HepG2 (cell line): Measurements from ENCODE around the gene LRRC43. TPM values are rescaled to one million over a fixed set of nuclear protein-coding genes. Genes with fewer than 3 reads are reported as not detected.

ENCODE experiments used
- ATAC-seq: fragments of 200-7000 bp; cut with Tn5 transposase; 3 replicates; pipeline ENCODE4 v1.9.1; 2020; ENCODE audit warnings: mild to moderate bottlenecking, moderate library complexity
- BruUV-seq: library from RNA; stranded (reverse); fragments of 400-500 nt; replicated peaks from 2 replicates; lab custom pipeline; 2021; lab: Mats Ljungman, UMichigan
- CTCF ChIA-PET: fragments of 300-600 bp; formaldehyde crosslinking; extraction: SDS; loops from one replicate; lab custom pipeline; 2021; ENCODE audit warnings: low total read pairs, inconsistent platforms, low intra/inter-chr PET ratio; lab: Yijun Ruan, JAX
- POLR2A ChIA-PET: fragments of 350-600 bp; sonication (Branson Sonifier 250); formaldehyde crosslinking; loops from one replicate; lab custom pipeline; 2020; ENCODE audit warnings: antibody characterized with exemption, inconsistent platforms; lab: Yijun Ruan, JAX
- DNase-seq: peaks from one replicate; pipeline ENCODE4 v3.0.0-alpha.2; 2015; ENCODE audit warnings: low spot score
- FAIRE-seq: peaks from 3 replicates; lab custom pipeline; 2011; peaks lifted over from hg19 to GRCh38; lab: Jason Lieb, UNC
- H2AFZ ChIP-seq: one replicate; pipeline ENCODE4 v1.6.1; 2011; ENCODE audit warnings: low read length, inconsistent platforms
- H3K27ac ChIP-seq: fragments of 300-600 bp; 3 replicates; pipeline ENCODE4 v1.8.0; 2011; ENCODE audit warnings: mixed run types, mild to moderate bottlenecking, mixed read lengths, low read length, inconsistent platforms; ENCODE audit not compliant: insufficient read depth; ENCODE audit errors: extremely low read length
- H3K27me3 ChIP-seq, 2 experiments: fragments of 200-600 bp in 1 of 2; 2 replicates in 1 of 2; 3 replicates in 1 of 2; pipeline versions ENCODE4 v1.6.0 to v1.8.0; 2011; ENCODE audit warnings: low read length in 2 of 2, mild to moderate bottlenecking in 2 of 2, moderate library complexity in 2 of 2, inconsistent platforms in 1 of 2; ENCODE audit not compliant: insufficient read depth in 2 of 2, control insufficient read depth in 1 of 2
- H3K36me3 ChIP-seq, 2 experiments: fragments of 200-600 bp in 1 of 2; replicated peaks in 1 of 2; 2 replicates in 1 of 2; 3 replicates in 1 of 2; pipeline versions ENCODE4 v1.5.1 to v1.8.0; 2011; ENCODE audit warnings: low read length in 2 of 2, inconsistent platforms in 1 of 2; ENCODE audit not compliant: insufficient read depth in 2 of 2, control insufficient read depth in 1 of 2
- H3K4me1 ChIP-seq: 2 replicates; pipeline ENCODE4 v1.5.1; 2012; ENCODE audit warnings: low read length, inconsistent platforms; ENCODE audit not compliant: insufficient read depth
- H3K4me2 ChIP-seq: 2 replicates; pipeline ENCODE4 v1.6.0; 2011; ENCODE audit warnings: low read depth, low read length, inconsistent platforms
- H3K4me3 ChIP-seq, 3 experiments: fragments of 200-600 bp in 1 of 3; sonication (generic), shearing (Covaris generic) in 1 of 3; replicated peaks in 1 of 3; 2 replicates each; pipeline ENCODE4 v1.5.1; 2011 to 2016; ENCODE audit warnings: low read length in 3 of 3, inconsistent platforms in 2 of 3, low read depth in 2 of 3, mild to moderate bottlenecking in 2 of 3, control low read depth in 1 of 3, mixed read lengths in 1 of 3; ENCODE audit not compliant: insufficient read depth in 1 of 3
- H3K79me2 ChIP-seq: one replicate; pipeline ENCODE4 v1.6.1; 2011; ENCODE audit warnings: low read length, inconsistent platforms; ENCODE audit not compliant: insufficient read depth
- H3K9ac ChIP-seq: 2 replicates; pipeline ENCODE4 v1.6.0; 2011; ENCODE audit warnings: mild to moderate bottlenecking, low read depth, low read length, inconsistent platforms; ENCODE audit not compliant: insufficient read depth
- H3K9me3 ChIP-seq: 2 replicates; pipeline ENCODE4 v1.5.1; 2012; ENCODE audit warnings: mild to moderate bottlenecking, low read length
- H4K20me1 ChIP-seq: 2 replicates; pipeline ENCODE4 v1.6.0; 2011; ENCODE audit warnings: inconsistent platforms, mild to moderate bottlenecking, low read length, moderate library complexity; ENCODE audit not compliant: insufficient read depth
- AGO2 ChIP-seq: fragments of 200-400 bp; formaldehyde crosslinking; optimal IDR thresholded peaks from 2 replicates; pipeline ENCODE3; 2017; ENCODE audit warnings: mild to moderate bottlenecking, low read depth, low read length, moderate library complexity
- FOSL1 ChIP-seq: sonication (generic); formaldehyde crosslinking; IDR thresholded peaks from 2 replicates; pipeline ENCODE4 v1.9.0; 2021; ENCODE audit warnings: missing genetic modification reagents, borderline replicate concordance
- MAFK ChIP-seq, 2 experiments: IDR thresholded peaks in 1 of 2; conservative IDR thresholded peaks in 1 of 2; 2 replicates each; pipeline ENCODE4 v1.6.1; 2011; ENCODE audit warnings: improper control_type of control experiment in 2 of 2, low read length in 2 of 2
- TAF15 ChIP-seq: fragments of 200-400 bp; formaldehyde crosslinking; IDR thresholded peaks from one replicate; pipeline ENCODE4 v1.6.1; 2018; ENCODE audit warnings: mild to moderate bottlenecking, low read depth, low read length; ENCODE audit not compliant: poor library complexity, severe bottlenecking
- ZNF790 ChIP-seq: sonication (generic); formaldehyde crosslinking; IDR thresholded peaks from 2 replicates; pipeline ENCODE4 v1.8.0; 2022; ENCODE audit warnings: missing genetic modification reagents, mild to moderate bottlenecking, borderline replicate concordance
- WGBS: methylation state at CpG from one replicate; pipeline ENCODE4 v1.1.6; 2017; ENCODE audit warnings: low lambda C conversion rate; 5-methylcytosine and 5-hydroxymethylcytosine counted together
- in situ Hi-C: cut with HindIII; loops from 2 replicates; pipeline ENCODE4 v1.10.0; 2017; ENCODE audit warnings: low pct_unique_long_range_greater_than_20kb; ENCODE audit not compliant: extremely low pct_ligation_motif_present
- intact Hi-C: fragments of 100-400 bp; cut with micrococcal nuclease; formaldehyde crosslinking; loops from one replicate; pipeline ENCODE4 v1.10.0; 2022; ENCODE audit not compliant: unreplicated experiment
- polyA plus RNA-seq, 8 experiments: library from polyadenylated mRNA; depleted of rRNA in 3 of 8; stranded (reverse) in 7 of 8; unstranded in 1 of 8; fragments of >200 nt; fragmentation: Illumina TruSeq in 4 of 8; extraction: Trizol in 4 of 8; gene quantifications; 2 replicates each; pipeline versions ENCODE4 v1.2.1 to v1.2.3, GENCODE V29; 2011 to 2016; ENCODE audit warnings: low read depth in 4 of 8, missing spikeins in 1 of 8, mixed read lengths in 1 of 8; ENCODE audit not compliant: insufficient read depth in 1 of 8
- total RNA-seq, 5 experiments: library from RNA; depleted of rRNA; stranded (reverse); fragments of >200 nt; fragmentation: Illumina TruSeq; extraction: Trizol; gene quantifications; 2 replicates each; pipeline ENCODE4 v1.2.3, GENCODE V29; 2016; ENCODE audit warnings: low read depth in 1 of 5
- TF ChIP-seq, protein P1 (sequence below): IDR thresholded peaks from 2 replicates; pipeline ENCODE4 v1.6.1; 2016; ENCODE audit warnings: missing compliant biosample characterization, missing genetic modification reagents, borderline replicate concordance

Gene LRRC43
- total and polyA plus RNA-seq, 2 of the 13 experiments (the other 11 are each of a cell fraction or from before 2014, with no cell fraction given), result not detected

DNA sequence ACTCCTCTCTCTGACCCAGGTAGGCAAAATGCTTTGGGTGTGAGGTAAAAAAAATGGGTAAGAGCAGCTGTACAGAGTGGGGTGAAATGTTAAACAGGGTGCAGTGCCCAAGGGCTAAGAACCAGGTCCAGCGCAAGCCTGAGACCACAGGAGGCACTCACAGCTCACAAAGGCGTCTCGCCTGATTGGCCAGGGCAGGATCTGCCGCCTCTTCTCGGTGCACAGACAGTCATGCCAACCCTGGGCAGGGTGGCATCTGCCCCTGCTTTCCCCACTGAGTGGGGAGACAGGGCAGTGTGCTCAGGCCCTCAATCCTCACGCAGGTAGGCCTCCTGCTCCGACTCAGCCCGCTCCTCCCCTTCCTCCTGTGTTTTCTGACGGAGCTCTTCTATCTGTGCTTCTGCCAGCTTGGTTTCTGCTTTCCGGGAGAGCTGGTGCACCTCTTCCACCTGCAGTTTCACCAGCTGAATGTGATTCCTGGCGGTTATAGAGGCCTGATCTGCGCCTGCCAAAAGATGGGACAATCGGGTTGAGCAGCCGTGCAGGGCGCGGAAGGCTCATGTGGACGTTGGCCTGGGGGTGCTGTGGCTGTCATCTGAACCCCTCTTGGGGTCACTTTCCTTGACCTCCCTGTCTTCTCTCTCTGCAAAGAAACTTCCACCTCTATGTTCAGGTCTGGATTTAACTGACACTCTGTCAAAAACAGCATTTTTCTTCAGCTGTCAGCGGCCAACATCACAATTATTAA lies 25.3 kb downstream of the LRRC43 start:
- FAIRE-seq (no peak), ATAC-seq (no peak), DNase-seq (no peak)
- Histone ChIP-seq H4K20me1 (0 out of 2 replicates have a peak, but pooled peaks cover 2% of the 10 kb centered on the region), H2AFZ (no peak overlapping the region), H3K27me3 (peaks cover 6 to 19% of the 10 kb centered on the region in 2 experiments), H3K4me3 (no peak overlapping the region), H3K4me1 (no peaks in the 10 kb centered on the region), H3K36me3 (peaks cover 16 to 40% of the 10 kb centered on the region in 2 experiments), H3K9me3 (no peaks in the 10 kb centered on the region), H3K4me2 (no peak overlapping the region), H3K79me2 (no peaks in the 10 kb centered on the region), H3K9ac (no peak overlapping the region), H3K27ac (no peak overlapping the region)
- POLR2A ChIA-PET, result interaction anchor here (0.8 to 1.6 kb wide), 2 partner anchors 12 to 17 kb away, joined by 3 read pairs; no protein-coding TSS in a partner anchor
- TF ChIP-seq TAF15 (no peak), AGO2 (peak; percentile 54)
- BruUV-seq, result TSS peak; percentile 48
- in situ Hi-C loops (no loop called here), intact Hi-C loops (no loop called here)
- CTCF ChIA-PET, result no interaction called here
- WGBS, result over 99% methylated on average over 18 of the region's 18 CpGs

DNA sequence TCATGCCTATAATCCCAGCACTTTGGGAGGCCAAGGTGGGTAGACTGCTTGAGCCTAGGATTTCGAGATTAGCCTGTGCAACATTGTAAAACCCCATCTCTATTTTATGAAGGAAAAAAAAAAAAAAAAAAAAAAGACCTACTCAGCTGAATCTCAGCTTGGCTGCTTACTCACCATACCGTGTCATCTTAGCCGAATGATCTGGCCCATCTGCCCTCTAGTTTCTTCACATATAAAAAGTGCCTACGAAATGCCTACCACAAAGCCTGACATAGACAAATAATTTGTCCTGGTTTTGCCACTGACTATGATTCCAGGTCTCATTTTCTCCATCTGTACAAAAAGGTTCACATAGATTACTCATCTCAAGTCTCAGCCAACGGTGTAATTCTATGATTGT lies 32.8 kb downstream of the LRRC43 start:
- no peak for TF ChIP-seq FOSL1 (CRISPR knock-in tag)
- TF ChIP-seq, protein P1, sequence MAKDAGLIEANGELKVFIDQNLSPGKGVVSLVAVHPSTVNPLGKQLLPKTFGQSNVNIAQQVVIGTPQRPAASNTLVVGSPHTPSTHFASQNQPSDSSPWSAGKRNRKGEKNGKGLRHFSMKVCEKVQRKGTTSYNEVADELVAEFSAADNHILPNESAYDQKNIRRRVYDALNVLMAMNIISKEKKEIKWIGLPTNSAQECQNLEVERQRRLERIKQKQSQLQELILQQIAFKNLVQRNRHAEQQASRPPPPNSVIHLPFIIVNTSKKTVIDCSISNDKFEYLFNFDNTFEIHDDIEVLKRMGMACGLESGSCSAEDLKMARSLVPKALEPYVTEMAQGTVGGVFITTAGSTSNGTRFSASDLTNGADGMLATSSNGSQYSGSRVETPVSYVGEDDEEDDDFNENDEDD (CRISPR knock-in tag), result no peak
- TF ChIP-seq ZNF790, result no peak
- peak in 1 of 2 experiments; percentile 24; a peak in 2 of 4 replicates for TF ChIP-seq MAFK (conservative IDR thresholded peaks at IDR 0.05 in 1 of 2, IDR thresholded peaks at IDR 0.05 in 1 of 2; ENCODE audit: low read length in 2 of 2)
- no peak overlapping the region for H3K4me3 ChIP-seq
- BruUV-seq, result TSS peak; percentile 26
- no peak overlapping the region for H3K27ac ChIP-seq
- ATAC-seq (no peak), FAIRE-seq (no peak), DNase-seq (no peak)
- ChIA-PET POLR2A (no interaction called here), CTCF (no interaction called here)
- in situ Hi-C loops, result no loop called here
- no peak overlapping the region for H3K4me2 ChIP-seq
- H3K79me2 ChIP-seq, result peaks cover 2% of the 10 kb centered on the region
- no peaks in the 10 kb centered on the region for H3K4me1 ChIP-seq
- no peaks in the 10 kb centered on the region for H3K27me3 ChIP-seq
- 95% methylated on average over 5 of the region's 5 CpGs for whole genome bisulfite sequencing
- no peaks in the 10 kb centered on the region for H3K9me3 ChIP-seq
- H3K36me3 ChIP-seq, result peaks cover 25 to 80% of the 10 kb centered on the region in 2 experiments; a peak in 4 of 5 replicates
- no peaks in the 10 kb centered on the region for H4K20me1 ChIP-seq
- intact Hi-C loops, result no loop called here
- H3K9ac ChIP-seq, result no peak overlapping the region
- no peak overlapping the region for H2AFZ ChIP-seq
